Limb (tissue), 2 donors: ENCODE data around the gene CCDC71L.

Experiments
- DNase-seq, 2 donors: peaks; one replicate each; pipeline ENCODE4 v3.0.0-alpha.2; 2016; ENCODE audit errors: extremely low spot score in 2 of 2

Gene CCDC71L

DNA sequence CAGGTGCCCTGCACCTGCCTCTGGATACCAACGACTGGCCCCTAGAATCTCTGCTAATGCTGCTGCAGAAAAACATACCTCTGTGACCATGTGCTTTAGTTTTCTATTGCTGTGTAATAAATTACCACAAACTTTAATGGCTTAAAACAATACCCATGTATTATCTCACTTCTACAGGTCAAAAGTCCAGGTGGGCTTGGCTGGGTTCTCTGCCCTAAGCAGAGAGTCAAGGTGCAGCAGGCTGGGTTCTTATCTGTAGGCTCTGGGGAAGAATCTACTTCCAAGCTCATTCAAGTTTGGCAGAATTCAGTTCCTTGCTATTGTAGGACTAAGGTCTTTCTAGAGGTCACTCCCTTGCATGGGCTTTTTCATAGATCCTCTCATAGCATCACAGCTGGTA lies 52.3 kb downstream of the CCDC71L start:
- no peak for DNase-seq
